Lower lobe of right lung (tissue), 2 donors: ENCODE measurements around the gene FGGY. TPM values are rescaled to one million over a fixed set of nuclear protein-coding genes. Genes with fewer than 3 reads are reported as not detected.
A peak's percentile ranks its signal among the peaks of the same experiment; 100 is the strongest.

Experiments used
- ATAC-seq, 2 donors: fragments of 200-7000 bp; cut with Tn5 transposase; one replicate each; pipeline ENCODE4 v1.9.1; 2020 to 2022; ENCODE audit warnings: mild to moderate bottlenecking in 2 of 2, moderate library complexity in 2 of 2
- DNase-seq: peaks from one replicate; pipeline ENCODE4 v3.0.0-alpha.2; 2020
- H3K27ac ChIP-seq: fragments of 200-600 bp; one replicate; pipeline ENCODE4 v1.8.0; 2022
- H3K27me3 ChIP-seq: fragments of 200-600 bp; one replicate; pipeline ENCODE4 v1.8.0; 2022; ENCODE audit warnings: low read depth
- H3K36me3 ChIP-seq: fragments of 200-600 bp; one replicate; pipeline ENCODE4 v1.8.0; 2022; ENCODE audit warnings: mild to moderate bottlenecking
- H3K4me1 ChIP-seq: fragments of 200-600 bp; one replicate; pipeline ENCODE4 v1.8.0; 2022
- H3K4me3 ChIP-seq: fragments of 200-600 bp; one replicate; pipeline ENCODE4 v1.8.0; 2022; ENCODE audit warnings: mild to moderate bottlenecking
- H3K9me3 ChIP-seq: fragments of 200-600 bp; one replicate; pipeline ENCODE4 v1.8.0; 2022
- CTCF ChIP-seq: fragments of 200-600 bp; IDR thresholded peaks from one replicate; pipeline ENCODE4 v1.8.0; 2022; ENCODE audit warnings: antibody characterized with exemption, mild to moderate bottlenecking
- intact Hi-C: fragments of 100-400 bp; cut with DNase I; formaldehyde crosslinking; loops from one replicate; pipeline ENCODE4 v1.11.0; 2022
- total RNA-seq: library from RNA; stranded (reverse); fragmentation: NEBNext Ultra II Directional; extraction: Animal tissue kit (Norgen Biotek cat#: 25700); gene quantifications from one replicate; pipeline ENCODE4 v1.2.1, GENCODE V29; 2021
- donor health status: DM: no; HTN: yes; CAD: no; lungs with severe emphysema.

FGGY gene
- total RNA-seq, 1 donor from 2014 or later, result 31.4 TPM

- Histone ChIP-seq H3K27me3 (no peaks in the 10 kb centered on the region), H3K36me3 (no peaks in the 10 kb centered on the region), H3K4me1 (peaks cover 19% of the 10 kb centered on the region), H3K4me3 (no peak overlapping the region), H3K27ac (no peak overlapping the region), H3K9me3 (no peaks in the 10 kb centered on the region)
- ATAC-seq (peak; percentile 40 to 84), DNase-seq (no peak)
- intact Hi-C loops, result no loop called here
- TF ChIP-seq CTCF, result no peak
These were observed 201.7 kb downstream of the FGGY start for GRCh38 chr1:59498640-59499039.

GRCh38 chr1:59499273-59499942 lies 202.5 kb downstream of the FGGY start:
- intact Hi-C loops, result no loop called here
- DNase-seq (no peak), ATAC-seq (peak in 1 of 2 donors; percentile 72)
- H3K27me3 ChIP-seq, result no peaks in the 10 kb centered on the region
- H3K9me3 ChIP-seq, result no peaks in the 10 kb centered on the region
- no peak for TF ChIP-seq CTCF
- H3K4me3 ChIP-seq, result no peak overlapping the region
- peaks cover 19% of the 10 kb centered on the region for H3K4me1 ChIP-seq
- H3K27ac ChIP-seq, result no peak overlapping the region
- H3K36me3 ChIP-seq, result no peaks in the 10 kb centered on the region

GRCh38 chr1:59499943-59500569 lies 203.2 kb downstream of the FGGY start:
- H3K36me3 ChIP-seq, result no peaks in the 10 kb centered on the region
- no peak for DNase-seq
- H3K27ac ChIP-seq, result no peak overlapping the region

GRCh38 chr1:59500950-59501742 lies 204.3 kb downstream of the FGGY start:
- Histone ChIP-seq H3K27me3 (no peaks in the 10 kb centered on the region), H3K27ac (no peak overlapping the region), H3K4me3 (no peak overlapping the region), H3K36me3 (no peaks in the 10 kb centered on the region), H3K9me3 (no peaks in the 10 kb centered on the region), H3K4me1 (peaks cover 19% of the 10 kb centered on the region)
- intact Hi-C loops, result no loop called here
- TF ChIP-seq CTCF, result no peak
- DNase-seq (no peak), ATAC-seq (no peak)

More at GRCh38 chr1:59499943-59500569, 203.2 kb downstream of the FGGY start:
- Histone ChIP-seq H3K9me3 (no peaks in the 10 kb centered on the region), H3K27me3 (no peaks in the 10 kb centered on the region), H3K4me1 (peaks cover 19% of the 10 kb centered on the region), H3K4me3 (no peak overlapping the region)
- no peak for TF ChIP-seq CTCF
- ATAC-seq, result no peak
- intact Hi-C loops, result no loop called here

- no peaks in the 10 kb centered on the region for H3K9me3 ChIP-seq
- H3K4me1 ChIP-seq, result peaks cover 19% of the 10 kb centered on the region
- no peaks in the 10 kb centered on the region for H3K36me3 ChIP-seq
- H3K4me3 ChIP-seq, result no peak overlapping the region
- no peaks in the 10 kb centered on the region for H3K27me3 ChIP-seq
- intact Hi-C loops, result no loop called here
- TF ChIP-seq CTCF, result no peak
- no peak for ATAC-seq
- DNase-seq, result no peak
- no peak overlapping the region for H3K27ac ChIP-seq
These were observed 205.3 kb downstream of the FGGY start for GRCh38 chr1:59502009-59502691.
